Globus pallidus (tissue), 1 donor: ENCODE measurements around the gene REELD1.

Experiments
- DNase-seq: peaks from one replicate; pipeline ENCODE4 v3.0.0-alpha.2; 2015; ENCODE audit warnings: low spot score

Gene REELD1

GRCh38 chr4:146224326-146224966 is 10.1 kb downstream of the REELD1 start:
- peak; percentile 46 for DNase-seq

DNA sequence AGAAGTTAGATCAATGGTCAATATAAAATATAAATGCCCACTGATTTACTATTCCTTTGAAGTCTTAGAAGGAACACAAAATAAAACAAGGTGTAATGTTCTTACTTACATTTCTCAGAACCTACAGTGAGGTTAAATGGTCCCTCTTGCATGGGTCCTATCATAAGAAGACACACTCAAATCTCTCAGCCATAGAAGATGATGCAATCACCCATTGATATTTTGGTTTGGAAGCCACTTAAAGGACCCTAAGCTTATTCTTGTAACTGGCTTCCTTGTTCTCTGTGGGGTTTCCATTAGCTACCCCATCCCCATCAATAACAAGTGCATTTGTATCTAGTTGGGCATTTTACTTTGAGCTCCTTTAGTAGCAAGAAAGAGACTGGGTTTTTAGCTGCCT is 15.1 kb downstream of the REELD1 start:
- no peak for DNase-seq

GRCh38 chr4:146232131-146232722 is 17.9 kb downstream of the REELD1 start:
- no peak for DNase-seq

- DNase-seq, result no peak
Observed at GRCh38 chr4:146235654-146236177, 21.4 kb downstream of the REELD1 start.

DNA sequence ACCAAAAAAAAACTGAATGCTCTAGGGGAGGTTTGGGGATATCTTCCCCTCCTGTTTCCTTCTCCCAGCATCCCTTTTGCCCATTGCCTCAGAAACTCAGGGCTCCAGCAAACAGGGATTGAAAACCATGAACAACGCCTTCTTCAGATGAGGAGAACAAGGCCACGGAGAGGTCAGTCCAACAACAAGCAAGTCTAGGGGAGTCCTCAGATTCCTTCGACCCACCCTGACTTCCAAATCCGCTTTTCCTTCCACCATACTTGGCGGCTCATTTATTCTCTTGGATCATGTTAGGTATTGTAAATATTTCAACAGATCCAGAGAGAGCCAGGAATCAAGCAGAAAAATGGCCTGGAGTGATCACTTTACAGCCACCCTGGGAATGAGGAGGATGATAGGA is 21.9 kb downstream of the REELD1 start:
- DNase-seq, result no peak

DNA sequence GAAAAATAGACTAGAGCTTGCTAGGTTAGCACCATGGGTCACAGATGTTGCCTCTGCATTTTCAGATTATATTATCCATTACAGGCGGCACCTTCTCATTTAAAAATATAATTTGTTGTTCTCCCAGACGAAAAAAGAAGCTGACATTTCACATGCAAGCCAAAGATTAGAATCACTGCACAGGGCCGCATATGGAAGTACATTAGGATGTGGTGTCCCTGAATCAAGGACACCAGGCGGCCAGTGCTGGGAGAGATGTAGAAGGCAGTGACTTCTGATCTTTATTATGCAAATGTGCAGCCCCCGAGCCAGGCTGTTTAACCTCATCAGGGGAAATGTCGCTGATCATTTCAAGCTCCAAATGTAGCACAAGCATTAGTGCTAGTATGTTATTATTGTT is 22.8 kb downstream of the REELD1 start:
- no peak for DNase-seq

DNA sequence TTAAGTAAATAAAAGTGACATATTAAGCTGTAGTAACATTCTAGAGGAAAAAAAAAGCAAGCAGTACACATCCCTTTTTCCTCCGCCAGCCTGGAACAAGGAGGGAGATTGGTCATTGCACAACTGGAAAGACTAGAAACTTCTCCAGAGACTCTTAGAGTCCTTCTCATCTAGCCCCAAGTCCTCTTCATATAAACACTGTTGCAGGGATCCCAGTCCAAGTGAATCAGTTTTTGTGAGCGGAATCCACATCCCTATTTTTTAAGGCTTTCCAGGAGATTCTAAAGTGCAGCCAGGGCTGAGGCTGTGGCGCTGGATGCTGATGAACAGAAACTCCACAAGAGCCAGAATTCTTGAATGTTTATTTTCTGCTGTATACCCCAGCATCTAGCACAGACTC is 23.8 kb downstream of the REELD1 start:
- no peak for DNase-seq

GRCh38 chr4:146243141-146243882 is 29.0 kb downstream of the REELD1 start:
- DNase-seq, result no peak

DNA sequence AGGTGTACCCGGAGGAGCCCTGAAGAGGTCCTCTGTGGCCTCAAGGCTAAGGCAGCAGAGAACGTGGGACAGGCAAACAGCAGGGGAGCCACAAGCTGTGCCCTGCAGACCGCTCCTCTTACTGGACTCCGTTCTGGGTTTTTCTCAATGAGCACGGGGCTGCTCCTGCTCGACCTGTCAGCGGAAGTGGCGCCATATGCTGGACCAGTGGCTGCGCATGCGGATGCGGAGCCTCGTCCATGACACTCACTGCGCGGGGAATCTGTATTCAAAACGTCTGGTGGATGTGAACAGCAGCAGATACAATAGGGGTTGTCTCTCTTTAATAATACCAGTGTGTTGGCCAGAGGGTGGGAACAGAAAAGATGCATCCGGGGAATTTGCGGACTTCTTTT is 29.5 kb downstream of the REELD1 start:
- DNase-seq, result no peak

DNA sequence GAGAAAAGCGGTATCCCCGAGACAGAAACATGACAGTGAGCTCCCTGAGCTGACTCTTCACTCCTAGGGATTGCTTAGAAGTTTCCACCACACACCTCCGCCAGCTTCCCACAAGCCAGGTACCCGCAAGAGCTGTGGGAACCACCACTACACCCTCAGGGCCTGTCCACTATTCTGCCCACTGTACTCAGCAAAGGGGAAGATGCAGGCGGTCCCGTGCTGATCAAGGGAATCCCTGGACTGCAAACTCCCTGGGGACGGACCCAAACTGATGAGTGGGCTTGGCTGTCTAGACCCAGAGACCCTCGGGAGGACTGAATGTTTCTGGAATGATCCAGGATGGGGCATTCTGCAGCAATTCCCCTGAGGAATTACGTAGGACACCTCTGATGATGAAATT is 30.2 kb downstream of the REELD1 start:
- DNase-seq, result no peak

DNA sequence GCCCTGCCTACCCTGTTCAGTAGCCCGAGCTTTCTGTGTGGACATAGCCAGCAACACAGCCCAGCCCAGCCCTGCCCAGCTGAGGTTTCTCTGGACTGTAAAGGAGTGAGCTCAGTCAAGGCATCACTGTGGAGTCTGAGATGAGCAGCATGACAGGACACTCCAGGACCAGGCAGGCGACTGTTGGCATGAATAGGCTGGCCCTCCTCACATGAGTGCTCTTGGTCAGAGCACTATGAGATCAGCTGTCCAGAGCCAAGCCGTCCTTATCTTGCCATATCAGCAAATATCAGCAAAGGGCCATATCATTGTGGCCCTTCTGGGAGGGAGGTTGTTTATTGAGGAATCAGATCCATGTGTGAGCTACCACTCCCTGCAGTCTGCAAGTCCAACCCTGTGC is 30.9 kb downstream of the REELD1 start:
- DNase-seq, result no peak

DNA sequence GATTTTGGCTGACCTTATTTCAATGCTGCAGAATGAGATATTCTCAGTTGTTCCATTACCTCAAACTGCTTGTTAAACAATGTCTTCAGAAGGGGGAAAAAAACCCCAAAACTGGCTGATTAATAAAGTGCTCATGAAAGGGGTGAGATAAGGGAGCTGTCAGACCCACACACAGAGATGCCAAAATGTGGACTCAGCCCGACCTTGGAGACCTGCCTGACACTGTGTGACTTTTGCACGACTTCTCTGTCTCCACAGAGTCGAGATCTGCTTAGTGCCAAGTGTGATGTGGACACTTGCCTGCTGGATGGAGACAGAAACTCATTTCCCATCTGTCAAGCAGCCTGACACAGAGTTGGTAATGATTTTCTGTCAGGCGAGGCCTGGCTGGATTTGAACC is 31.5 kb downstream of the REELD1 start:
- no peak for DNase-seq

DNA sequence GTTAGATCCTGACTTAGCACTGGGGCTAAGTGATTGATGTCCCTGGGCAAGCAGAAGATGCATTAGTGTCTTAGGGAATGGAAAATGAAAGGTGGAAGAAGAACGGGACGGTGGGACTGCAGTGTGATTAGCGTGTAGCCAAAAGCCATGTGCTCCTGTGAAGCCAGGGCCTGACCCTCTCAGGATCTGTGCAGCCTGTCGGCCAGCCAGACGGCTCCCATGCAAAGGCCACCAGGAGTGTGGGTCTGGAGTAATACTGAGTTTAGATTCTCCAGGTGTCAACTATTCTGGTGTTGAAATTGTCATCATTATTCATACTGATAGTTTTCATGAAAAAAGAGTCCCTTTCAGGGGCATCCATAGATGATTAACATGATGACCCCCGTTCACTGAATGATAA is 32.0 kb downstream of the REELD1 start:
- no peak for DNase-seq

- DNase-seq, result no peak
Observed at GRCh38 chr4:146247356-146247755, 33.0 kb downstream of the REELD1 start.

DNA sequence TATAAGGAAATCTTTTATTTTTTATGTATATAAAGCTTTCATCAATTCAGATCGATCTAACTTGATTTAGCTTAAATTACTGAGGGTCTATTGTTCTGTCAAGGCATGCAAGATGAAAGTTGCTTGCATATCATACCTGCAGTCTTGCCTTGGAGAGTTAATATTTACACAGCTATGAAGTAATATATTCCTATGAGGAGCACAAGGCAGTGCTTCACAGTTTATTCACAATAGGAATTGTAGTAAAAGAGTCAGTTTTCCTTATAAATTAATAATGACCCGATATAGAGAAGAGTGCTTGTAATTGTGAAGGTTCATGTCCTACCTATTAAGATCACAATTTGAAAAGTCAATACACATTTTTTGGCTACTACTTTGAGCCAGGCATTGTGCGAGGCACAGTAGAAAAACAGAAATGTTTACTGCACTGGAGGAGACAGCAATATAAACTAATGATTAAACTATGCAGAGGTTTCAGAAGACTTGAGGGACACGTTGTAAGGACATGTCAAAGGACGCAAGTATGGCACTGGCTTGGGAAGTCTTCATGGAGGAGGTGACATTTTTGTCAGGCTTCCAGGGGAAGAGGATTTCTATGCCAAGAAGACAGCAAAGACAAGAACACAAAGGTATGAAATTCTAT is 38.8 kb downstream of the REELD1 start:
- no peak for DNase-seq

GRCh38 chr4:146255463-146255862 is 41.1 kb downstream of the REELD1 start:
- no peak for DNase-seq

- DNase-seq, result no peak
Observed at GRCh38 chr4:146255874-146256273, 41.5 kb downstream of the REELD1 start.

DNA sequence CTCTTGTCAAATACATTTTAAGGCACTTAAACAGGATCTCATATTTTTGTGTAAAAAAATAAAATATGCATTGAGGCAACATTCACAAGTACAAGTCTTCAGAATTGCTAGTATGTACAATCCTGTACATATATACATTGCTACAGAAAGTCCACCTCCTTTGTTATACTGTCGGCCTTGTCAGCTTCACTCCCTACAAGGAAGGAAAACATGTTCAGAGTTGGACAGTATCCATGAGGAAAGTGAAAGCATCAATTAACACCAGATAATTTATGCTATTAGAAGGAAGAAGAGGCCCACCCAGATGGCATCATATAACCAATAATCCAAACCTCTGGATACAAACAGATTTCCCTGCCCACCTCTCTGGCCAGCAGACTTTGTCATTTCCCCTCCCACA is 42.0 kb downstream of the REELD1 start:
- no peak for DNase-seq

DNA sequence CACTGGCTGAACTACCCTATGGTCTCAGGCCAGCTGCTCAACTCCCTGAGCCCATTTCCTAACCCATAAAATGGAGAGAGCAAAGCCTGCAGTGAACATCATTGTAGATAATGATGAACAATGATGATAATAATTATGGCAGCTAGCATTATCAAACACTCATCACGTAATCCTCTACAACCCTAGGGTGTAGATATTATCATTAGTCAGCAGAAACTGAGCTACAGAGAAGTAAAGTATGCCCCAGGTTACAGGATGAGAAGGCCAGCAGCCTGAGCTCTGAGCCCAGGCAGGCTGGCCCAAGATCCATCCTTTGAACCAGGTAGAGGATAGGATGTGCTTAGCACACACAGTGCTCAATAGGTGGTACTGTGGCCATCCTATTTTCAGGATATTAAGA is 43.2 kb downstream of the REELD1 start:
- no peak for DNase-seq

GRCh38 chr4:146260521-146260920 is 46.2 kb downstream of the REELD1 start:
- no peak for DNase-seq

DNA sequence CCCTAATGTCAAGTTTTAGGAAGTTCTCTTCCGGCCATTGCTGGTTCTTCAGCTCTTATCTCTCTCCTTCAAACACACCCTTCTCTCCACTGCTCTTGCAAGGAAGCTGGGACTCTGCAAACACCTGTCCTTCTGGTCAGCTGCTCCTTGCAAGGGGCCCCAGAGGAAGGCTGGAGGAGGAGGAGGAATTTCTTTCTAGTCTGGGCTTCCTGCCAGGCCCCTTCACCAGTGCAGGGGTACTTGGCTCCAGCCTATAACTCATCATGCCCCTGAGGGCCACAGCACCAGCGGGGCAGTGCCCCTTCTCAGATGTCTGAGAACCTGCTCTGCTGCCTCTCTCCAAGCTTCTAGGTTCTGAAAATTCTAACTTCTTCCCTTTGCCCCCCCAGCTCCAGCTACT is 46.7 kb downstream of the REELD1 start:
- no peak for DNase-seq

- no peak for DNase-seq
Observed at GRCh38 chr4:146263793-146264192, 49.5 kb downstream of the REELD1 start.

DNA sequence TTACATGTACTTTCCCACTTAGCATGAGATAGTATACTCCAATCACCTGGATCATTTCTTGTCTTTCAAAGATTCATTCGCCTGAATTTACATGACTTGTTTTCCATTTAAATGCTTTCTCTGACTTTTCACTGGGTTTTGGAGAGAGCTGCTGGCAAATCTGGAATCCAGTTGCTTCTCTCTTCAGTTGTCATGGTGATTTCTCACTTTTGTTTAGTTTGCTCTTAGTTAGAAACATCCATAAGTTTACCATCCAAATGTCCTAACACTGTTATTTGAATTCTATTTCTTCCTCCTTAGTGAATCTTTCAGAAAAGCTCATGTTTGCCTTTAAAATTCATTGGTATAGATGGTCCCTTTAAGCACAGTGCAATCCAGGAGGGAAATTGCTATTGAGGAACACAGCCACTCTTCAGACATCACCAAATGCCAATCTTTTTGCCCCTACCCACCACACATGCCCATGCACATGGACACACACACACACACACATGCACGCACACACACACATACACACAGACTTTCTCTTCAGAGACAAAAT is 51.7 kb downstream of the REELD1 start:
- DNase-seq, result peak; percentile 18
